Mucosa of descending colon (tissue), 3 donors: ENCODE measurements around the gene HMCN2. TPM values are rescaled to one million over a fixed set of nuclear protein-coding genes. Genes with fewer than 3 reads are reported as not detected.

Experiments
- ATAC-seq: fragments of 200-7000 bp; cut with Tn5 transposase; one replicate; pipeline ENCODE4 v1.9.1; 2020; ENCODE audit warnings: mild to moderate bottlenecking, moderate library complexity
- DNase-seq, 3 donors: peaks; one replicate each; pipeline ENCODE4 v3.0.0-alpha.2; 2020
- H3K36me3 ChIP-seq: fragments of 200-600 bp; one replicate; pipeline ENCODE4 v1.8.0; 2021; ENCODE audit warnings: low read depth, mild to moderate bottlenecking
- H3K4me1 ChIP-seq: fragments of 200-600 bp; one replicate; pipeline ENCODE4 v1.8.0; 2021; ENCODE audit warnings: low read depth, mild to moderate bottlenecking
- H3K4me3 ChIP-seq: fragments of 200-600 bp; one replicate; pipeline ENCODE4 v1.8.0; 2021; ENCODE audit warnings: mild to moderate bottlenecking
- H3K9me3 ChIP-seq: fragments of 200-600 bp; one replicate; pipeline ENCODE4 v1.8.0; 2021; ENCODE audit warnings: mild to moderate bottlenecking
- CTCF ChIP-seq: fragments of 200-600 bp; IDR thresholded peaks from one replicate; pipeline ENCODE4 v1.8.0; 2022; ENCODE audit warnings: antibody characterized with exemption, mild to moderate bottlenecking
- intact Hi-C, 2 donors: fragments of 100-400 bp; cut with DNase I in 1 of 2; cut with micrococcal nuclease in 1 of 2; formaldehyde crosslinking; loops; one replicate each; pipeline versions ENCODE4 v1.11.0 to v1.11.1; 2022; cut with DNase I, micrococcal nuclease
- total RNA-seq, 3 donors: library from RNA; stranded (reverse); fragmentation: NEBNext Ultra II Directional in 2 of 3; extraction: Animal tissue kit (Norgen Biotek cat#: 25700) in 2 of 3; gene quantifications; one replicate each; pipeline versions ENCODE4 v1.2.1 to v1.2.4, GENCODE V29; 2021 to 2023
- donor health status: DM: no; HTN: no; CAD: no; lungs with moderate emphysema.
- donor health status: DM: no; HTN: no; CAD: no.
- donor health status: DM: no; HTN: yes; CAD: no.

The HMCN2 gene
- total RNA-seq, 3 donors from 2014 or later: 28.1 to 40.5 (median 33.2) TPM

GRCh38 chr9:130347036-130347435 lies 81.5 kb downstream of the HMCN2 start:
- no peak overlapping the region for H3K4me3 ChIP-seq
- peaks cover 1% of the 10 kb centered on the region for H3K4me1 ChIP-seq
- H3K9me3 ChIP-seq: no peaks in the 10 kb centered on the region
- no peak for ATAC-seq
- TF ChIP-seq CTCF: no peak
- H3K36me3 ChIP-seq: no peaks in the 10 kb centered on the region
- DNase-seq: no peak
- intact Hi-C loops: loop anchor here in 1 of 2 donors (10.0 kb wide), 1 partner anchor 242 kb away; no protein-coding TSS in a partner anchor

- Histone ChIP-seq H3K36me3 (no peaks in the 10 kb centered on the region), H3K4me3 (no peak overlapping the region), H3K9me3 (no peaks in the 10 kb centered on the region), H3K4me1 (peaks cover 6% of the 10 kb centered on the region)
- DNase-seq: no peak
- intact Hi-C loops: loop anchor here in 1 of 2 donors (10.0 kb wide), 1 partner anchor 243 kb away; no protein-coding TSS in a partner anchor
- no peak for TF ChIP-seq CTCF
- ATAC-seq: no peak
Observed at GRCh38 chr9:130347931-130348330, 82.4 kb downstream of the HMCN2 start.

- Histone ChIP-seq H3K9me3 (no peaks in the 10 kb centered on the region), H3K4me1 (peaks cover 6% of the 10 kb centered on the region), H3K36me3 (no peaks in the 10 kb centered on the region), H3K4me3 (no peak overlapping the region)
- intact Hi-C loops: loop anchor here in 1 of 2 donors (10.0 kb wide), 1 partner anchor 244 kb away; no protein-coding TSS in a partner anchor
- DNase-seq (no peak), ATAC-seq (no peak)
- no peak for TF ChIP-seq CTCF
Observed at GRCh38 chr9:130348341-130348740, 82.8 kb downstream of the HMCN2 start.

- intact Hi-C loops: loop anchor here in 1 of 2 donors (10.0 kb wide), 1 partner anchor 244 kb away; no protein-coding TSS in a partner anchor
Observed at GRCh38 chr9:130348881-130349280, 83.3 kb downstream of the HMCN2 start.

GRCh38 chr9:130349398-130349797 lies 83.8 kb downstream of the HMCN2 start:
- peaks cover 6% of the 10 kb centered on the region for H3K4me1 ChIP-seq
- intact Hi-C loops: loop anchor here in 1 of 2 donors (10.0 kb wide), 1 partner anchor 245 kb away; no protein-coding TSS in a partner anchor
- no peak for DNase-seq
- ATAC-seq: no peak
- TF ChIP-seq CTCF: no peak
- no peaks in the 10 kb centered on the region for H3K9me3 ChIP-seq
- no peak overlapping the region for H3K4me3 ChIP-seq
- H3K36me3 ChIP-seq: no peaks in the 10 kb centered on the region

More at GRCh38 chr9:130348881-130349280, 83.3 kb downstream of the HMCN2 start:
- H3K9me3 ChIP-seq: no peaks in the 10 kb centered on the region
- H3K4me3 ChIP-seq: no peak overlapping the region
- no peak for TF ChIP-seq CTCF
- no peak for ATAC-seq
- DNase-seq: no peak
- H3K4me1 ChIP-seq: peaks cover 6% of the 10 kb centered on the region
- no peaks in the 10 kb centered on the region for H3K36me3 ChIP-seq

- no peaks in the 10 kb centered on the region for H3K36me3 ChIP-seq
- TF ChIP-seq CTCF: no peak
- intact Hi-C loops: no loop called here
- ATAC-seq (no peak), DNase-seq (no peak)
- peaks cover 6% of the 10 kb centered on the region for H3K4me1 ChIP-seq
- no peak overlapping the region for H3K4me3 ChIP-seq
- H3K9me3 ChIP-seq: no peaks in the 10 kb centered on the region
Observed at GRCh38 chr9:130351343-130351742, 85.8 kb downstream of the HMCN2 start.
